ENCODE measurements around the gene TULP1. TPM values are rescaled to one million over a fixed set of nuclear protein-coding genes. Genes with fewer than 3 reads are reported as not detected.

Gene TULP1
- total and polyA plus RNA-seq, 4 donors, result 0.05 to 2.6 (median 0.26) TPM; not detected in 1

- H3K27ac ChIP-seq (ENCODE audit: low read depth in 1 of 2, low read length in 1 of 2), result no peak overlapping the region
- 55 to 79% methylated on average over 3 of the region's 3 CpGs for WGBS, 2 donors
- H3K9me3 ChIP-seq (ENCODE audit: control insufficient read depth in 4 of 4, insufficient read depth in 3 of 4, low read length in 3 of 4), result no peaks in the 10 kb centered on the region
- no peak overlapping the region for H3K9ac ChIP-seq (ENCODE audit: insufficient read depth in 1 of 2, low read length in 2 of 2)
- peaks cover 5 to 31% (median 22%) of the 10 kb centered on the region in 5 donors for H3K4me1 ChIP-seq (ENCODE audit: control insufficient read depth in 5 of 5, insufficient read depth in 5 of 5, low read length in 5 of 5)
- no peaks in the 10 kb centered on the region for H3K27me3 ChIP-seq (ENCODE audit: control insufficient read depth in 3 of 3, insufficient read depth in 3 of 3, low read length in 2 of 3)
- ATAC-seq (ENCODE audit: insufficient read depth, low FRiP score), result no peak
- H3K4me3 ChIP-seq, result no peak overlapping the region
- no peak for TF ChIP-seq CTCF (IDR thresholded peaks at IDR 0.05; ENCODE audit: control extremely low read depth, extremely low read depth)
- peaks cover 0 to 17% (median 9%) of the 10 kb centered on the region in 4 donors for H3K36me3 ChIP-seq (ENCODE audit: control insufficient read depth in 4 of 4, insufficient read depth in 4 of 4, low read length in 4 of 4)
- DNase-seq, result no peak
Measured at GRCh38 chr6:35483490-35483889, 29.2 kb downstream of the TULP1 start.

GRCh38 chr6:35483062-35483461 lies 29.6 kb downstream of the TULP1 start:
- no peak overlapping the region for H3K4me3 ChIP-seq
- H3K27ac ChIP-seq (ENCODE audit: low read depth in 1 of 2, low read length in 1 of 2), result no peak overlapping the region
- ATAC-seq (ENCODE audit: insufficient read depth, low FRiP score), result no peak
- peaks cover 0 to 20% (median 9%) of the 10 kb centered on the region in 4 donors for H3K36me3 ChIP-seq (ENCODE audit: control insufficient read depth in 4 of 4, insufficient read depth in 4 of 4, low read length in 4 of 4)
- H3K9me3 ChIP-seq (ENCODE audit: control insufficient read depth in 4 of 4, insufficient read depth in 3 of 4, low read length in 3 of 4), result no peaks in the 10 kb centered on the region
- peaks cover 5 to 27% (median 18%) of the 10 kb centered on the region in 5 donors for H3K4me1 ChIP-seq (ENCODE audit: control insufficient read depth in 5 of 5, insufficient read depth in 5 of 5, low read length in 5 of 5)
- DNase-seq, result no peak
- no peak for TF ChIP-seq CTCF (IDR thresholded peaks at IDR 0.05; ENCODE audit: control extremely low read depth, extremely low read depth)
- H3K27me3 ChIP-seq (ENCODE audit: control insufficient read depth in 3 of 3, insufficient read depth in 3 of 3, low read length in 2 of 3), result no peaks in the 10 kb centered on the region
- H3K9ac ChIP-seq (ENCODE audit: insufficient read depth in 1 of 2, low read length in 2 of 2), result no peak overlapping the region
- WGBS, 2 donors, result 94 to 96% methylated on average over 4 of the region's 4 CpGs

GRCh38 chr6:35481226-35481625 lies 31.5 kb downstream of the TULP1 start:
- Histone ChIP-seq H3K4me1 (ENCODE audit: control insufficient read depth in 5 of 5, insufficient read depth in 5 of 5, low read length in 5 of 5) (peaks cover 0 to 15% (median 8%) of the 10 kb centered on the region in 5 donors), H3K27ac (ENCODE audit: low read depth in 1 of 2, low read length in 1 of 2) (no peak overlapping the region), H3K36me3 (ENCODE audit: control insufficient read depth in 4 of 4, insufficient read depth in 4 of 4, low read length in 4 of 4) (peaks cover 0 to 20% (median 8%) of the 10 kb centered on the region in 4 donors), H3K9me3 (ENCODE audit: control insufficient read depth in 4 of 4, insufficient read depth in 3 of 4, low read length in 3 of 4) (no peaks in the 10 kb centered on the region), H3K27me3 (ENCODE audit: control insufficient read depth in 3 of 3, insufficient read depth in 3 of 3, low read length in 2 of 3) (no peaks in the 10 kb centered on the region), H3K4me3 (no peak overlapping the region), H3K9ac (ENCODE audit: insufficient read depth in 1 of 2, low read length in 2 of 2) (no peak overlapping the region)
- 84 to 88% methylated on average over 8 of the region's 8 CpGs for WGBS, 2 donors
- DNase-seq, result no peak
- no peak for TF ChIP-seq CTCF (IDR thresholded peaks at IDR 0.05; ENCODE audit: control extremely low read depth, extremely low read depth)
- ATAC-seq (ENCODE audit: insufficient read depth, low FRiP score), result no peak

DNA sequence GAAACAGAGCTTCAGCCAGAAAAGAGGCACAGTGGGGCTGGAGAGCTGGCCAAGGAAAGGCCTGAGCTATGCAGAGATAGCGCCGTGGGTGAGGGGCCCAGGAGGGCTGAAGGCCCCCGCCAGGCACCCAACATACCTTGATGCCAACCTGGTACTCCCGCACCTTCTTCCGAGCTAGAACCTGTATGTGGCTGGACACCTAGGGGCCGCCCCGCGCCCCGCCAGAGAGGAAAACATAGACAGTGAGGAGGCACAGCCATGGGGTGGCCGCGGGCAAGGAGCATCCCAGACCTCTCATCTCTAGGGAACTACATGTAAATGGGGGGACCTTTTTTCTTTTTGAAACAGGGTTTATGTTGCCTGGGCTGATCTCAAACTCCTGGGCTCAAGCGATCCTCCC lies 32.5 kb downstream of the TULP1 start:
- Histone ChIP-seq H3K4me3 (no peak overlapping the region), H3K9me3 (ENCODE audit: control insufficient read depth in 4 of 4, insufficient read depth in 3 of 4, low read length in 3 of 4) (no peaks in the 10 kb centered on the region), H3K9ac (ENCODE audit: insufficient read depth in 1 of 2, low read length in 2 of 2) (no peak overlapping the region), H3K4me1 (ENCODE audit: control insufficient read depth in 5 of 5, insufficient read depth in 5 of 5, low read length in 5 of 5) (peaks cover 0 to 4% (median 3%) of the 10 kb centered on the region in 5 donors), H3K27me3 (ENCODE audit: control insufficient read depth in 3 of 3, insufficient read depth in 3 of 3, low read length in 2 of 3) (no peaks in the 10 kb centered on the region), H3K36me3 (ENCODE audit: control insufficient read depth in 4 of 4, insufficient read depth in 4 of 4, low read length in 4 of 4) (peaks cover 0 to 21% (median 12%) of the 10 kb centered on the region in 4 donors), H3K27ac (ENCODE audit: low read depth in 1 of 2, low read length in 1 of 2) (no peak overlapping the region)
- no peak for TF ChIP-seq CTCF (IDR thresholded peaks at IDR 0.05; ENCODE audit: control extremely low read depth, extremely low read depth)
- ATAC-seq (ENCODE audit: insufficient read depth, low FRiP score) (no peak), DNase-seq (no peak)
- 95 to 96% methylated on average over 12 of the region's 12 CpGs for WGBS, 2 donors
